Measurements from ENCODE around the gene WDR59.

The WDR59 gene

DNA sequence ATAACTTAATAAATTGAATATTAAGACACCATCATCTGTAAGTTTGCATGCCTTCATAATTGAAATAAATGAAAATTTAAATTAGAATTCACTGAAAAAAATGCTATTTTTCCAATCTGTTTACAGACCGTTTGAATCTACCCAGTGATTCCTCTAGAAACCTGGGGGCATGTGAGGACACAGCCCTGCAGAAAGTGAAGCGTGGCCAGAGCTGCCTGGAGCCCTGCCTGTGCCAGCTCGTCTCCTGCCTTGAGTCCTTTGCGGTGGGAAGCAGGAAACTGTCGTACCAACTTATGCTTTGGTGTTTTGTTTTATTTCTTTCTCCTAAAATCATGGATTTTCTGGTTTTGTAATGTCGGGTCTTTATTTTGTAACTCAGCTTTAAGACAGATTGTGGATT lies 142.5 kb downstream of the WDR59 start:
- H3K4me1 Mint-ChIP-seq = no peaks in the 10 kb centered on the region
- no peak overlapping the region for H3K27ac Mint-ChIP-seq
- H3K36me3 Mint-ChIP-seq = no peaks in the 10 kb centered on the region
- no peak overlapping the region for H3K4me3 Mint-ChIP-seq
- no peaks in the 10 kb centered on the region for H3K27me3 Mint-ChIP-seq
- H3K9me3 Mint-ChIP-seq = no peaks in the 10 kb centered on the region

DNA sequence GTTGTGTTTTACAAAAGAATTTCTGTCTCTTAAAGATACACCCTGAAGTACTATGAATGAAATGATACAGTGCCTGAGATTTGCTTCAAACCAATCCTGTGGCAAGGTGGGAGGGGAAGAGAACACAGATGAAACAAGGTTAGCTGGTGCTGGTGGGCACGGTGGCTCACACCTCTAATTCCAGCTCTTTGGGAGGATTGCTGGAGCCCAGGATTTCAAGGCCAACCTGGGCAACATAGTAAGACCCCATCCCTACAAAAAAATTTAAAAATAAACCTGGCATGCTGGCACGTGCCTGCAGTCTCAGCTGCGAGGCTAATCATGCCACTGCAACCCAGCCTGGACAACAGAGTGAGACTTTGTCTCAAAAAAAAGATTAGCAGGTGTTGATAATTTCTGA lies 143.0 kb downstream of the WDR59 start:
- no peak overlapping the region for H3K4me3 Mint-ChIP-seq
- H3K27me3 Mint-ChIP-seq = no peaks in the 10 kb centered on the region
- no peaks in the 10 kb centered on the region for H3K36me3 Mint-ChIP-seq
- H3K4me1 Mint-ChIP-seq = no peaks in the 10 kb centered on the region
- no peak overlapping the region for H3K27ac Mint-ChIP-seq
- no peaks in the 10 kb centered on the region for H3K9me3 Mint-ChIP-seq

DNA sequence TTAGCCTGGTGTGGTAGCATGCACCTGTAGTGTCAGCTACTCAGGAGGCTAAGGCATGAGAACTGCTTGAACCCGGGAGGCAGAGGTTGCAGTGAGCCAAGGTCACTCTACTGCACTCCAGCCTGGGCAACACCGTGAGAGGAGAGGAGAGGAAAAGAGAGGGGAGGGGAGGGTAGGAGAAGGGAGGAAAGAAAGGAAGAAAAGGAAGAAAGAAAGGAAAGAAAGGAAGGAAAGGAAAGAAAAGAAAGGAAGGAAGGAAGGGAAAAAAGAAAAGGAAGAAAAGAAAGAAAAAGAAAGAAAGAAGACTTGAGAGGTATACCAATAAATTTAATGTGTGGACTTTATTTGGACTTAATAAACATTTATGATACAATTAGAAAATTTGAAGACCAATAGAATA lies 143.5 kb downstream of the WDR59 start:
- no peak overlapping the region for H3K27ac Mint-ChIP-seq
- H3K4me3 Mint-ChIP-seq = no peak overlapping the region
- H3K4me1 Mint-ChIP-seq = no peaks in the 10 kb centered on the region
- H3K27me3 Mint-ChIP-seq = no peaks in the 10 kb centered on the region
- H3K9me3 Mint-ChIP-seq = no peaks in the 10 kb centered on the region
- H3K36me3 Mint-ChIP-seq = no peaks in the 10 kb centered on the region

DNA sequence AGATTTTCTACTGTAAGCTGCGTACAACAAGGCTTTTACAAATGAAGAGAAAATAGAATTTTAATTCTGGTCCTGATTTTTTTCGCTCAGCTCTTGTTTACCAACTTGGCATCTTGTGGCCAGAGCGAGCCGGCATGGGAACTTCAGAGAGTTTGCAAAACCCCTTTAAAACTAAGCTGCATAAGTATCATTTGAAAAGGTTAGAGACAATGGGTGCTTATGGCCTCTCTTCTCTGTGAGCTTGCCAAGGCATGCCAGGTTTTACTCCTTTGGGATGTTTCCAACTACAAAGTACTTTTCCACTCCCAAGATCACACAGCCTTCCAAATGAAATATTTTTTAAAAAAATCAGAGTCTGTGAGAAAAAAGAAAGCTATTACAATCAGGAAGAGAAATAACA lies 147.9 kb downstream of the WDR59 start:
- Mint-ChIP-seq H3K27ac (no peak overlapping the region), H3K36me3 (no peaks in the 10 kb centered on the region), H3K4me1 (no peaks in the 10 kb centered on the region), H3K4me3 (no peak overlapping the region), H3K27me3 (peaks cover 2% of the 10 kb centered on the region), H3K9me3 (no peaks in the 10 kb centered on the region)

DNA sequence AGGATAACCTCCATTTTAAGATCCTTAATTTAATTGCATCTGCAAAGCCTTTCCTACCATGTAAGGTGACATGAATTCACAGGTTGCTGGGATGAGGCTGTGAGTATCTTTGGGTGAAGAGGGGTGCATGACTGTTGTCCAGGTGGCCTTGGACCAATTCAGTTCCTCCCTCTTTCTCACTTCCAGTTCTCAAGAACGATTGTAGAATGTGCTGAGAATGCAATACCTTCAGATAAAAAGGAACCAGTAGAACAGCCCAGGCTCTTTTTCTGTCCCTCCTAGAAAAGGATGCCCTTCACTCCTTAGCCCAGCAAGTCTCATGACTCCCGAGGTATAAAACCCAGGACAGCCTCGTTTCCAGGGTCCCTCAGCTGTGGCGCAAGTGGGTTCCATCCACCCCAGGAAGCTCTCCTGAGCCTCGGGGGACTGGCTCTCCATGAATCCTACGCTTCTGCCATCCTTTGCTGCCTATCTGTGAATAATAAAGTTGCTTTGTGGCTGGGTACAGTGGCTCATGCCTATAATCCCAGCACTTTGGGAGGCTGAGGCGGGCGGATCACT lies 148.7 kb downstream of the WDR59 start:
- H3K36me3 Mint-ChIP-seq = no peaks in the 10 kb centered on the region
- H3K4me3 Mint-ChIP-seq = no peak overlapping the region
- no peak overlapping the region for H3K27ac Mint-ChIP-seq
- peaks cover 4% of the 10 kb centered on the region for H3K27me3 Mint-ChIP-seq
- H3K9me3 Mint-ChIP-seq = no peaks in the 10 kb centered on the region
- no peaks in the 10 kb centered on the region for H3K4me1 Mint-ChIP-seq

DNA sequence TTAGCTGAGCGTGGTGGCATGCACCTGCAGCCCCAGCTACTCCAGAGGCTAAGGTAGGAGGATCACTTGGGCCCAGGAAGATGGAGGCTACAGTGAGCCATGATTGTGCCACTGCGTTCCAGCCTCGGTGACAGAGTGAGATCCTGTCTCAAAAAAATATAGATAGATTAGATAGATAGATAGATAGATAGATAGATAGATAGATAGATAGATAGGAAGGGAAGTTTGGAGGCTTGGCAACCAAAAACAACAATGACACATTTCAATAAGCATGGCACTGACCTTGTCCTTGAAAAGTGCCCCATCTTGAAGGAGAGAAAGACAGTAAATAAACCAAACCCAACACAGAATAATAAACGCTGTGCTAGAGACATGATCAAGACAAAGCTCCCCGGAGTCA lies 152.7 kb downstream of the WDR59 start:
- no peaks in the 10 kb centered on the region for H3K4me1 Mint-ChIP-seq
- peaks cover 12% of the 10 kb centered on the region for H3K9me3 Mint-ChIP-seq
- H3K4me3 Mint-ChIP-seq = no peak overlapping the region
- peaks cover 2% of the 10 kb centered on the region for H3K36me3 Mint-ChIP-seq
- H3K27ac Mint-ChIP-seq = no peak overlapping the region
- peaks cover 4% of the 10 kb centered on the region for H3K27me3 Mint-ChIP-seq

DNA sequence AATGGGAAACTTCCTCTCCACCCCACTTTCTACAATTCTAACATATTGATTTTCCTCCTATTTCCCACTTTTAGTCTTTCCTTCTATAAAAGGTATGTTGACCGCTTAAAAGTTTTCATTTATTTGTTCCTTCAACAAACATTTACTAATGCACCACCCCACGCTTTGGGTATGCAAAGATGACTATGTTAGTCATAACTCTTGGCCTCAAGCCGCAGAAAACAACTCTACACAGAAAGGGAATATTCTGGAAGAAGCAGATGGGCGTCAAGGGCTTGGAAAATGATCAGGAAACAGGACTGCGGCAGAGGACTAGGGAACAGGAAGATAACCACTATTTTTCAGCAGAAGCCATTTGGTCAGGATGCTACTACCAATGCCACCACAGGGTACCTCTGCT lies 153.5 kb downstream of the WDR59 start:
- peaks cover 12% of the 10 kb centered on the region for H3K9me3 Mint-ChIP-seq
- peaks cover 4% of the 10 kb centered on the region for H3K27me3 Mint-ChIP-seq
- H3K4me1 Mint-ChIP-seq = peaks cover 2% of the 10 kb centered on the region

DNA sequence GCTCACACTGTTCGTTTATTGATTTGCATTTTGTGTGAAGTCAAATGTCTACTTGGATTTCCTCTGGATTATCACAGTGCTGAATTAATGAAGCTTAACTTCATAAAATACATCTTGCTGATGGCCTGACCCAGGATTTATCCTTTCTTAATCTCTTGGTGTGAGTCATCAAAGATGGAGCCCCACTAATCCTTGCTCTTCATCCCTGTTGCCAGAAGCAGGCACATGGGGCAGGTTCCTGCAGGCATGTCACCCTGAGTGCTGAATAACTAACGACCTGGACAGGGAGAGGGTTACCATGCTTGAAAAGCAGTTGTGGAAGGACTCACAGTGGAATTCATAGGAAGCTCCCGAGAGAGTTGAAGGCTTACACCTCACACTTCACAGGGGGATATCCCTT lies 154.3 kb downstream of the WDR59 start:
- peaks cover 12% of the 10 kb centered on the region for H3K9me3 Mint-ChIP-seq
- H3K4me1 Mint-ChIP-seq = peaks cover 5% of the 10 kb centered on the region
- H3K36me3 Mint-ChIP-seq = peaks cover 2% of the 10 kb centered on the region
- no peak overlapping the region for H3K4me3 Mint-ChIP-seq
- peaks cover 4% of the 10 kb centered on the region for H3K27me3 Mint-ChIP-seq
- H3K27ac Mint-ChIP-seq = no peak overlapping the region

More for the DNA sequence above, 153.5 kb downstream of the WDR59 start:
- H3K27ac Mint-ChIP-seq = no peak overlapping the region
- peaks cover 2% of the 10 kb centered on the region for H3K36me3 Mint-ChIP-seq
- H3K4me3 Mint-ChIP-seq = no peak overlapping the region

DNA sequence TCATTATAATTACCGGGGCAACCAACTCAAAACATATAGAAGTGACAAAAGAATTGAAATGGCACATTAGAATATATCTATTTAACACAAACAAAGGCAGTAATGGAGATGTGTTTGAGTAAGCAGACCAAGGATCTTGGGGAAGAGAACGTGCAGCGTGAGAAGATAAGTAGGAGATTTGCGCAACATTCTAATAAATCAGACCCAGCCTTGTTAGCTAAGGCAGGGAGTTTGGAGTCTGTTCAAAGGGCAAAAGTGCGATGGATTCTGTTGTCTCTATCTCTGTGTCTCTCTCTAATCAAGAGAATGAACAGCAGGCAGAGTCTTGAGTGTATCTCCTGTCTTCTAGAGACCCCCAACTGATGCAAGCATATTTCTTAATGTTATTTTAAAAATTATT lies 155.3 kb downstream of the WDR59 start:
- Mint-ChIP-seq H3K27me3 (peaks cover 4% of the 10 kb centered on the region), H3K27ac (no peak overlapping the region), H3K4me1 (peaks cover 5% of the 10 kb centered on the region), H3K36me3 (peaks cover 2% of the 10 kb centered on the region), H3K9me3 (peaks cover 12% of the 10 kb centered on the region), H3K4me3 (no peak overlapping the region)

DNA sequence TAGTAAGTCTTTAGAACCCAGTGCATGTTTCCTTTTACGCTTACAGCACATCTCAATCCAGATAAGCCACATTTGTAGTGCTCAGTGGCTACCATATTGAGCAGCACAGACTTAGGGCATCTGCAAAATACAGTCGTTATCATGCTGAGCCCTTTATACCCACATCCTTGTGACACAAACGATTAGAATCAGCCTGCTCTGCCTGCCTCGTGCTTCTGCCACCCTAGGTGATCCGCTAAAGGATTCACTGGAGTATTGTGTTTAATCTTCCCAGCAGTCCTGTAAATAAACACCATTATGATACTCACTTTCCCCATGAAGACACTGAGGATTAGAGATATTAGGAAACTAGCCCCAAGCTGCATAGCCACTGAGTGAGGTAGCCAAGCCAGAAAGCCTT lies 159.0 kb downstream of the WDR59 start:
- H3K9me3 Mint-ChIP-seq = peaks cover 12% of the 10 kb centered on the region
- H3K27me3 Mint-ChIP-seq = peaks cover 8% of the 10 kb centered on the region
- peaks cover 5% of the 10 kb centered on the region for H3K4me1 Mint-ChIP-seq
- no peak overlapping the region for H3K4me3 Mint-ChIP-seq
- no peak overlapping the region for H3K27ac Mint-ChIP-seq
- peaks cover 2% of the 10 kb centered on the region for H3K36me3 Mint-ChIP-seq

DNA sequence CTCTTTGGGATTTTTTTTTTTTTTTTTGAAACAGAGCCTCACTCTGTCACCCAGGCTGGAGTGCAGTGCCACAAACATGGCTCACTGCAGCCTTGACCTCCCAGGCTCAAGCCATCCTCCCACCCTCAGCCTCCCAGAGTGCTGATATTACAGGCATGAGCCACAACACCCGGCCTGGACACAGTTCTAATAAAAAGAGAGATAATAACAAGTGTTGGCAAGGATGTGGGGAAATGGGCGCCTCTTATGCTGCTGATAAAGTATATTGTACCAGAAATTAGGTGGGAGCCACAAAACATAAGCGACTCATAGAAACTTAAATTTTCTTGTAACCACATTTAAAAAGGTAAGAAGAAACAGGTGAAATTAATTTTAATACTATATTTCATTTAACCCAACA lies 159.9 kb downstream of the WDR59 start:
- H3K4me1 Mint-ChIP-seq = peaks cover 5% of the 10 kb centered on the region
- H3K9me3 Mint-ChIP-seq = peaks cover 12% of the 10 kb centered on the region
- peaks cover 8% of the 10 kb centered on the region for H3K27me3 Mint-ChIP-seq
- H3K27ac Mint-ChIP-seq = no peak overlapping the region
- peaks cover 2% of the 10 kb centered on the region for H3K36me3 Mint-ChIP-seq
- H3K4me3 Mint-ChIP-seq = no peak overlapping the region
